Right lobe of liver (tissue), 6 donors: ENCODE results near the gene NDUFAB1. TPM values are rescaled to one million over a fixed set of nuclear protein-coding genes. Genes with fewer than 3 reads are reported as not detected.
"Not testable (repeated sequence)": the region's sequence is repeated elsewhere in the genome, so short reads cannot be mapped to it uniquely, and the experiment has no call there.

Experiments
- ATAC-seq, 4 donors: fragments of 200-7000 bp; cut with Tn5 transposase; one replicate each; pipeline ENCODE4 v1.9.1; 2020; ENCODE audit warnings: mild to moderate bottlenecking in 4 of 4, moderate library complexity in 4 of 4
- DNase-seq, 3 donors: peaks; one replicate each; pipeline ENCODE4 v3.0.0-alpha.2; 2020
- H3K27ac ChIP-seq, 3 donors: fragments of 200-600 bp; one replicate each; pipeline ENCODE4 v1.8.0; 2022
- H3K27me3 ChIP-seq, 2 donors: fragments of 200-600 bp; one replicate each; pipeline ENCODE4 v1.8.0; 2022
- H3K36me3 ChIP-seq, 4 donors: fragments of 200-600 bp; sonication (generic) in 1 of 4; one replicate each; pipeline versions ENCODE4 v1.5.1 to v1.8.0; 2017 to 2022; ENCODE audit warnings: control low read depth in 1 of 4
- H3K4me1 ChIP-seq, 4 donors: fragments of 200-600 bp; sonication (generic) in 1 of 4; one replicate each; pipeline versions ENCODE4 v1.5.1 to v1.8.0; 2017 to 2022; ENCODE audit warnings: control low read depth in 1 of 4
- H3K4me3 ChIP-seq, 3 donors: fragments of 200-600 bp; one replicate each; pipeline ENCODE4 v1.8.0; 2022
- H3K9me3 ChIP-seq, 4 donors: fragments of 200-600 bp; sonication (generic) in 1 of 4; one replicate each; pipeline versions ENCODE4 v1.5.1 to v1.8.0; 2017 to 2022; ENCODE audit warnings: control low read depth in 1 of 4
- CTCF ChIP-seq, 4 donors: fragments of 200-600 bp in 3 of 4; fragments of 450-650 bp in 1 of 4; IDR thresholded peaks; one replicate each; pipeline versions ENCODE4 v1.5.1 to v1.8.0; 2016 to 2022; ENCODE audit warnings: antibody characterized with exemption in 4 of 4, mild to moderate bottlenecking in 2 of 4
- POLR2A ChIP-seq: fragments of 450-650 bp; IDR thresholded peaks from one replicate; pipeline ENCODE4 v1.6.1; 2017; ENCODE audit warnings: antibody characterized with exemption, mild to moderate bottlenecking
- WGBS: methylation state at CpG from one replicate; pipeline ENCODE4 v1.1.6; 2018; ENCODE audit warnings: low coverage, low lambda C conversion rate; ENCODE audit not compliant: insufficient coverage; ENCODE audit errors: missing lambda C conversion rate; 5-methylcytosine and 5-hydroxymethylcytosine counted together
- intact Hi-C, 2 donors: fragments of 100-400 bp; cut with DNase I; formaldehyde crosslinking; loops; one replicate each; pipeline versions ENCODE4 v1.11.2 to v1.14.1; 2022
- total RNA-seq, 6 experiments: library from RNA; depleted of rRNA in 2 of 6; stranded (reverse); fragments of >200 nt in 2 of 6; fragmentation: NEBNext Ultra II Directional in 3 of 6; extraction: Animal tissue kit (Norgen Biotek cat#: 25700) in 3 of 6; gene quantifications; one replicate each; pipeline versions ENCODE4 v1.1.0 to v1.2.4, GENCODE V29; 2016 to 2023
- donor health status: DM: no; HTN: yes; CAD: no.
- donor health status: DM: no; HTN: no; CAD: no.
- donor health status: DM: no; HTN: no; CAD: no.
- donor health status: DM: no; HTN: yes; CAD: no.
- donor health status: DM: no; HTN: yes; CAD: no.

The NDUFAB1 gene
- total RNA-seq, 6 experiments from 2014 or later, result 53.9 to 87.3 (median 63.9) TPM

- H3K4me1 ChIP-seq, result peaks cover 0 to 4% (median 0%) of the 10 kb centered on the region in 4 donors
- H3K27me3 ChIP-seq, result no peaks in the 10 kb centered on the region
- no peak for TF ChIP-seq POLR2A
- WGBS, result no CpG with 5 or more reads among the region's 14 CpGs
- H3K27ac ChIP-seq, result no peak overlapping the region
- DNase-seq, result no peak
- intact Hi-C loops, result no loop called here
- H3K36me3 ChIP-seq, result peaks cover 0 to 52% (median 24%) of the 10 kb centered on the region in 4 donors
- no peak for ATAC-seq
- H3K9me3 ChIP-seq, result no peaks in the 10 kb centered on the region
- no peak overlapping the region for H3K4me3 ChIP-seq
Measured at GRCh38 chr16:23544436-23544835, 51.7 kb downstream of the NDUFAB1 start.

- H3K36me3 ChIP-seq, result peaks cover 0 to 44% (median 12%) of the 10 kb centered on the region in 4 donors
- 97% methylated on average over 3 of the region's 3 CpGs for WGBS
- ATAC-seq, intact Hi-C loops, H3K4me1 ChIP-seq, H3K27me3 ChIP-seq, H3K9me3 ChIP-seq, H3K27ac ChIP-seq, DNase-seq, H3K4me3 ChIP-seq: not testable (repeated sequence)
Measured at GRCh38 chr16:23540817-23541178, 55.3 kb downstream of the NDUFAB1 start.

- Histone ChIP-seq H3K9me3 (no peaks in the 10 kb centered on the region), H3K27ac (peak overlapping the region in 1 of 3 donors; percentile 42), H3K4me1 (peaks cover 0 to 4% (median 0%) of the 10 kb centered on the region in 4 donors), H3K4me3 (no peak overlapping the region), H3K27me3 (no peaks in the 10 kb centered on the region), H3K36me3 (peaks cover 0 to 40% (median 12%) of the 10 kb centered on the region in 4 donors)
- intact Hi-C loops, result no loop called here
- 64% methylated on average over 6 of the region's 11 CpGs for WGBS
- DNase-seq (no peak), ATAC-seq (peak; percentile 71 to 95 (median 84))
- no peak for TF ChIP-seq POLR2A
- no peak for TF ChIP-seq CTCF (IDR thresholded peaks at IDR 0.05)
Measured at GRCh38 chr16:23539984-23540816, 55.9 kb downstream of the NDUFAB1 start.

- peaks cover 0 to 48% (median 14%) of the 10 kb centered on the region in 4 donors for H3K36me3 ChIP-seq
Measured at GRCh38 chr16:23538919-23539278, 57.2 kb downstream of the NDUFAB1 start.

GRCh38 chr16:23537390-23537789 is 58.7 kb downstream of the NDUFAB1 start:
- Histone ChIP-seq H3K4me3 (no peak overlapping the region), H3K27ac (no peak overlapping the region), H3K27me3 (no peaks in the 10 kb centered on the region), H3K36me3 (peaks cover 0 to 53% (median 13%) of the 10 kb centered on the region in 4 donors), H3K4me1 (peaks cover 0 to 4% (median 0%) of the 10 kb centered on the region in 4 donors), H3K9me3 (no peaks in the 10 kb centered on the region)
- ATAC-seq (no peak), DNase-seq (no peak)
- intact Hi-C loops, result no loop called here
- TF ChIP-seq POLR2A, result no peak
- no peak for TF ChIP-seq CTCF (IDR thresholded peaks at IDR 0.05)
- 67% methylated on average over 1 of the region's 3 CpGs for WGBS

More at GRCh38 chr16:23538919-23539278, 57.2 kb downstream of the NDUFAB1 start:
- ATAC-seq (no peak), DNase-seq (no peak)
- intact Hi-C loops, result no loop called here
- H3K4me1 ChIP-seq, result peaks cover 0 to 4% (median 0%) of the 10 kb centered on the region in 4 donors
- H3K27me3 ChIP-seq, result no peaks in the 10 kb centered on the region
- 89% methylated on average over 1 of the region's 1 CpG for WGBS
- H3K4me3 ChIP-seq, result no peak overlapping the region
- H3K9me3 ChIP-seq, result no peaks in the 10 kb centered on the region
- no peak for TF ChIP-seq POLR2A
- no peak for TF ChIP-seq CTCF (IDR thresholded peaks at IDR 0.05)
- no peak overlapping the region for H3K27ac ChIP-seq
